Activated T-cell treated with anti-CD3 and anti-CD28 coated beads for 48 hours (primary cell): ENCODE results near the gene COX10.
"Not testable (repeated sequence)": the region's sequence is repeated elsewhere in the genome, so short reads cannot be mapped to it uniquely, and the experiment has no call there.

Source experiments
- DNase-seq: peaks from one replicate; pipeline ENCODE4 v3.0.0-alpha.2; 2020; ENCODE audit warnings: low read depth

Gene COX10

DNA sequence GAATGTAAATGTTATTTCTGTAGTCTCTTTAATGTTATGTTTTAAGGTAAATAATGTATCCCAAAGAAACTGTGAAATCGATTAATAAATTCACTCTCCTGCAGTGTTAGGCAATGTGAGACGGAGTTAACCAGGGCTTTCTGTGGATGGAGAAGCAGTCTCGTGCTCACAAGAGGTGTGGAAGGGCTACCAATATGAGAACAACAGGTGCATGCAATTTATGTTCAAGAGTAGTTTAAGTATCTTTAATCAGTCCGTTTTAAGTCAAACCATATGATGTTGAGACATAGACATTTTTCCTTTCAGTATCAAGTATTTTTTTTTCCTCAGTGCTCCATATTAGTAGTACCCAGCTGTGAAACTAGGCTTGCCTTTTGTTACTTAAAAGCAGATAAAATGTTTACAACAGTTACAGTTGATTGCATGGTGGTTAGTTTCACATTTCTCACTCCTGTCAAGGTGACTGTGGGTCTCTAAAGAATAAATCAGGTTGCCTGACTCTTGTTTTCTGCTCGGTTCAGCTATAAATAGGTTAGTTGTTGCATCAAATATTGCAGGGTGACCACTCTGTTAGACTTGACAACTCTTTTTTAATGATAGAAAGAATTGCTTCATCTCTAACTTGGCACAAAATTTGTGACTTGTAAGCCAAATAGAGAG is 54.4 kb downstream of the COX10 start:
- no peak for DNase-seq

DNA sequence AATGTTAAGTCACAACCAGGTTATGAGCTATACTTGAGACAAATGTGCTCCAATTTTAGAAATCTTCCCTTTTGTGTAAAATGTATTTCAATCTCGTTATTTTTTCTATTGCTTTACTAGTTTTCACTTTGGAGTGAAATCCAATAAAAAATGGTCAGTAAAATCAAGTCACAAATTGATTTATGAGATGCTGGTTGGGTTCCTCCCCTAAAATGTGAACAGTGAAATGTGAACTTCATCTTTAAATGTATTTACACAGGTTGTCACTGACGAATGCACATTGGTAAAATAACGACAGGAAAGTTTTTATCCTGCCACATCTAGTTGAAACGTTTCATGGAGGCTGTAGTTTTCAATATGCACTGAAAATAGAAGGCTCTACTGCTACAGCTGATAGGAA is 55.5 kb downstream of the COX10 start:
- no peak for DNase-seq

DNA sequence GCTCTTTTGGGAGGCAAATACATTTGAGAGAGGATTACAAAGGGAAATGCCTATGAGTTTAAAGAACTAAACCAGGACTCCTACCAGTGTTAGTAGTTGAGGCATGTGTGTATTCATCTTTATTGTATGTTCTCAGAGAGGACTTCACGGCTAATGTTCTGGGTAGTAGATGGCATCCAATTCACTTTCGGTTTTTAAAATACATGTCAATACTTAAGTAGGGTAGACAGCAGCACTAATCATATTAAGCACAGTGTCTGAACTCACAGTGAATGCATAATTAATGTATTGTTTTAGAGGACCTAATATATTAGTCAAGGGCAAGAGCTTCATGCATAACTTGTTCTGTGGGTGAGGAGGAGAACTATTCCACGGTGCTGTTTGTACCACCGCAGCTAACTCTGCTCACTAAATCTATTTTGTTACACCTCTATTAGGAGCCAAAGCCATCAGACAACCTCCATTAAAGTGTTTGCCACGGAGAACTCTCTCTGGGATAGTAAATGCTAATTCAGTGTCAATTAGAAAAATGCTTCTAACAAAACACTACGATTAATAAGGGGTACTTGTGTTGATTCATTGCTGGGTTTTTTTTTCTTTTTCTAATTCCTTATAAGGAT is 56.3 kb downstream of the COX10 start:
- DNase-seq: no peak

- no peak for DNase-seq
Observed at GRCh38 chr17:14133104-14133503, 63.8 kb downstream of the COX10 start.

DNA sequence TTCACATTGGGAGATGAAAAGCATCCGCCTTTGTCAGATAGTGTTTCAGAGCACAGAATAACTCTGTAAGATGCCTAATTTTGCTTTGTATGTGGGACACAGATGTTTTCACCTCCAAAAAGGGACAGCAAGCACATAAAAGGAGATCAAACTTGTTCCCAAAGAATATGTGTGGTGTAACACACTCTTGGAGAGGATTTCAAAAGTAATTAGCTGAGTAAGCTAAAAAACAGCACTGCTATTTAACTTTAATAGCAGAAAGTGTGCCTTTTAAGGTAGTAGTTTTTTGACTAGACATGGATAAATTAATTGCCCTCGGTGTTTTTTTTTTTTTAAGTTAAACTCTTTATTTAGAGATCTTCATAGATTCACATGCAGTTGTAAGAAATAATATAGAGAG is 65.2 kb downstream of the COX10 start:
- DNase-seq: no peak

DNA sequence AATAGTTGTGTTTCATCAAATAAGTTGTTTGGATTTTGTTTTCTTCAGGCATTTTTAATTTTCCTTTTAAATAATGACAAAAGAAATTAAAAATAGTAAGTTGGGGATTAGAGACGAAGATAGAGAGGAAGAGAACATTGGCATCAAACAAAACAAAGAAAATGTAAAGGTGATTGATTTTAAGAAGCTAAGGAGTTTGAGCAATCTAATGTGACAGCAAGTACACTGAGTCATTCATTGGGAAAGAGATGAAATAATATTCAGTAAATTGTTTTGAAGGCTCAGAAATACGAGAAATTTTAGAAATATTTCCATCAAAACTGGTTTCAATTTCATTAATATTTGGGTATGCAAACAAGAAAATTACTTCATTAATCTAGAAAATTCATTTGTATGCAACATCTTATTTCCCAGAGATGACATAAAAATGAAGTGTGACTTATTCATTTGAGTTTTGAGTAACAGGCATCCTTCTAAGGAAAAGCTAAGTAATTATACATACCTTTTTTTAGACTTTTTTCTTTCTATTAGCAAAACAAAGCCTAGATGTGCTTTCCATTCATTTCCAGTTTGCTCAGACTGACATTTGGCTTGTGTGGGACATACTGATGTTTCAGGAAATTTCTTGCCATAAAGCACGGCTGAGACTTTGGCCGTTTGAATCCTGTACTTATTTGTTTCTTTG is 66.7 kb downstream of the COX10 start:
- no peak for DNase-seq

GRCh38 chr17:14138649-14139048 is 69.3 kb downstream of the COX10 start:
- no peak for DNase-seq

DNA sequence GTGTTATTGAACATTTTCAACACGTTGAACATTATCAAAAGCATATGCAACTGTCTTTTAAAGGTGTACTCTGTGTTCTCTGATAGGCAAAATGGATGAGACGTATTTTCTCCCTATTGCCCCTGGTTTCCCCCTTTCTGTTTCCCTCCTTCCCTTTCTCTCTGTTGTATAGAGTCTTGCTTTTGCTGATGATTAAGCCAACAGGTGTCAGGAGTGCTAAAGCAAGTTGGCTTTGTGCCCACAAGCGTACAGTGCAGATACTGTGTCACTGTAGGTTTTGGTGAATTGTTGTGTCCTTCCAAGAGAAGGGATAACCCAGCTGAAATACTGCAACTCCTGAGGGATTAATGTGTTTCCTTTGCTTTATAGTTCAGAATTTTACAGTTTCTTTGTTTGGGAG is 74.4 kb downstream of the COX10 start:
- no peak for DNase-seq

DNA sequence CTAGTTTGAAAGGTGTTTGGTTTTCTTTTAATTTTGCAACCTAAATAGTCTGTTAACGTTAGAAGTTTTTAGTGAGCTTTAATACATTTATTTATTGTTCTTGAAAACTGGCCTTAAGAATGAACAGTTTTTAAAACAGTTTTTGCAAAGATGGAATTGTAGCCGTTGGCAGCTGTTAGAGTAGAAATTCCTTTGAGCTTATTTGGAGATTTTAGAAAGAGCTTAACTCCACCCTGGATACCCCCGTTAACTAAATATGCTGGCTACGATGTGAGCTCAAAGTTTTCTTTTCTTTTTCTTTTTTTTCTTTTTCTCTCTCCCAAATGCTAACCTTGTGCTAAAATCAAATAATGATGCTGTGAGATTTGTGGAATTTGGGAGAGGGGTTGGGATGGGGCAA is 75.2 kb downstream of the COX10 start:
- no peak for DNase-seq

GRCh38 chr17:14149751-14150150 is 80.4 kb downstream of the COX10 start:
- DNase-seq: no peak

GRCh38 chr17:14150619-14151018 is 81.3 kb downstream of the COX10 start:
- no peak for DNase-seq

DNA sequence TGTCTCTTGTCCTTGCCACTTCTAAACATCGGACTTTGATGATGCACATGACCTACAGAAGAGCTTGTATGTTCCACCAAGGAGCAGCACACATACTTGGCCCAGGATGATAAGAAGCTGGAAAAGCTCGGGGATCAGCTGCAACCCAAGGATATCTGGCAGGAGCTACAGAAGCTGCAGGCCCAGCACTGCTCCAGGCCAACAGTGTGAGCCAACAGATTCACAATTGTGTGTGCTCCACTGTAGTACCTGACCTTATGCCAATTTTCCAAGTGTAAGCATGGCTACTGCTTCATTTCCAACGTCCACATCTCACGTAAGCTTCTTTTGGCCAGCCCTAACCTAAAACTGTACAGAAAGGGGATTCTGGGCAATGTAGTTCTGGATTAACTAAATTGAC is 83.4 kb downstream of the COX10 start:
- no peak for DNase-seq

DNA sequence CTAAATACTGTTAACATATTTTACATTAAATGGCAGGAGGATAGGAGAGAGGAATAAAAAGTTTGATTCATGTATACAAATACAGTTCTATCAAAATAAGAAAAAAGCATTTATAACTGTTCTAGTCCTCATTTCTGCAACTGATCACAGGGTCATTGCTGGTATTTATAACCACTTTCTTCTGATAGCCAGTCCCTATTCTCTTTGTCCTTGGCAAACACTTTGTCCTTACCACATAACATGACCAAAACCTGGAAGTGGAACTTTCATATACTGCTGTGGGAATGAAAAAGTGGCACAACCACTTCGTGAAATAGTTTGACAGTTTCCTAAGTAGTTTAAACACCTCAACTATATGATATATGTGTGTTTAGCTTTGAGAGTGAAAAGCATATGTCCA is 84.1 kb downstream of the COX10 start:
- DNase-seq: no peak

GRCh38 chr17:14156689-14157088 is 87.4 kb downstream of the COX10 start:
- no peak for DNase-seq

GRCh38 chr17:14157822-14158221 is 88.5 kb downstream of the COX10 start:
- no peak for DNase-seq

DNA sequence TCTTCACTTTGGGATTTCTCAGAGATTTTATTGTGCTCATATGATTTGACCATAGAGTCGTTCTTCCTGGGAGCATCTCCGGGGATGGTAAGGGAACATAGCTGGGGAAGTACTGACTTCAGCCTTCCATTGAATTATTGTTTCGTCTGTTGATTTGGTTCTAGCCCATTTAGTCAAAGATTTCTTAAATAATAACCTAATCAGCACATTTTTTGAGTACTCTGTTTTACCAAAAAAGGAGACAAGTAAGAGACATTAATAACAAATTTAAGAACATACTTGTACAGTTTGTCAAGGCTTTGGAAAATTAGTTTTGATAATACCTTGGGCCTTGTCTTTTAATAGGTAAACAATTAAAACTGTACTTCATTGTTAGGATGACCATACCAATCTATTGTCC is 89.4 kb downstream of the COX10 start:
- DNase-seq: no peak

DNA sequence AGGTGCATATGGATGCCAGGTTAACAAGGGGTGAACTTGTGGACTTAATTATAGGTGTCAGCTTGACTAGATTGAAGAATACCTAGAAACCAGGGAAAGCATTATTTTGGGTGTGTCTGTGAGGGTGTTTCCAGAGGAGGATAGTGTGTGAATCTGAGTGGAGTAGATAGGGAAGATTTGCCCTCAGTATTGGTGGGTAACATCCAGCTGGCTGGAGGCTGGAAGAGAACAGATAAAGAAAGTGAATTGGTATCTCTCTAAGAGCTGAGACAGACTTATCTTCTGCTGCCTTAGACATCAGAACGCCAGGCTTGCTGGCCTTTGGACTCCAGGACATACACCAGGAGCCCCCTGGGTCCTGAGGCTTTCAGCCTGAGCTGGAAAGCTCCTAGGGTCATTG is 92.1 kb downstream of the COX10 start:
- DNase-seq: no peak

DNA sequence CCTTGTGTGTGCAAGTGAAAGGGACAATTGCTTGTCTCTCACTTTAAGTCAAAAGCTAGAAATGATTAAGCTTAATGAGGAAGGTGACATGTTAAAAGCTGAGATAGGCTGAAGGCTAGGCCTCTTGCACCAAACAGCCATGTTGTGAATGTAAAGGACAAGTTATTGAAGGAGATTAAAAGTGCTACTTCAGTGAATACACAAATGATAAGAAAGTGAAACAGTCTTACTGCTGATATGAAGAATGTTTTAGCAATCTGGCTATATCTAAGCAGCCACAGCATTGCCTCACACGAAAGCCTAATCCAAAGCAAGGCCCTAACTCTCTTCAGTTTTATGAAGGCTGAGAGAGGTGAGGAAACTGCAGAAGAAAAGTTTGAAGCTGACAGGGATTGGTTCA is 96.3 kb downstream of the COX10 start:
- DNase-seq: no peak

DNA sequence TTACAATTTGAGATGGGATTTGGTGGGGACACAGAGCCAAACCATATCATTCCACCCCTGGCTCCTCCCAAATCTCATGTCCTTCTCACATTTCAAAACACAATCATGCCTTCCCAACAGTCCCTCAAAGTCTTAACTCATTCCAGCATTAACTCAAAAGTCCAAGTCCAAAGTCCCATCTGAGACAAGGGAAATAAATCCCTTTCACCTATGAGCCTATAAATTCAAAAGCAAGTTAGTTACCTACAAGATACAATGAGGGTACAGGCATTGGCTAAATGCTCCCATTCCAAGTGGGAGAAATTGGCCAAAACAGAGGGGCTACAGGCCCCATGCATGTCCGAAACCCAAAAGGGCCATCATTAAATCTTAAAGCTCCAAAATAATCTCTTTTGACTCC is 98.5 kb downstream of the COX10 start:
- DNase-seq: not testable (repeated sequence)

- DNase-seq: no peak
Observed at GRCh38 chr17:14168582-14168981, 99.3 kb downstream of the COX10 start.

- no peak for DNase-seq
Observed at GRCh38 chr17:14169287-14169686, 100.0 kb downstream of the COX10 start.

GRCh38 chr17:14169901-14170300 is 100.6 kb downstream of the COX10 start:
- DNase-seq: no peak

GRCh38 chr17:14176989-14177388 is 107.7 kb downstream of the COX10 start:
- not testable (repeated sequence) for DNase-seq

DNA sequence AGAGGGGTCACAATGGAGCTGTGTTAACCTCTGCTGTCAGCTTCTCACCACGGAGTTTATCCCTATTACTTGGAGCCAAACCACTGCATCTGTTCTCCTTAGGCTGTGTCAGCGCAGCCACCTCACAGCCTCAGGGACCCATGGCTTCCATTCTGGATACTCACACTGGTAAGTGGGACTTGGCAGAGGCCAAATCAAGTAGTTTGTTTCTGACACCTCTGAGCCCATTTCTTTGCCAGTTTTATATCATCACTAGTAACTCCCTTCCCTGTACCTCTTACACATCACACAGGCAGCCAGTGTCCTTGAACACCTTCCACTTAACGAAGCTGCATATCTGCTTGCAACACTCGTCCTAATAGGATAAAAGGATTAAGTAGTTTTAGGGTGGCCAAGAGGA is 108.5 kb downstream of the COX10 start:
- not testable (repeated sequence) for DNase-seq
